HT-29 (cell line): ENCODE results near the gene ZSWIM7. TPM values are rescaled to one million over a fixed set of nuclear protein-coding genes. Genes with fewer than 3 reads are reported as not detected.
"Not testable (repeated sequence)": the region's sequence is repeated elsewhere in the genome, so short reads cannot be mapped to it uniquely, and the experiment has no call there.

Experiments used
- DNase-seq: peaks from one replicate; pipeline ENCODE4 v3.0.0-alpha.2; 2015; ENCODE audit warnings: low spot score
- total RNA-seq: library from RNA; depleted of rRNA; stranded (reverse); fragments of >200 nt; shearing (Covaris generic); gene quantifications from 2 replicates; pipeline ENCODE4 v1.2.3, GENCODE V29; 2014

The ZSWIM7 gene
- total RNA-seq, 1 experiment from 2014 or later: 20.3 TPM

GRCh38 chr17:15957608-15958307 lies 41.7 kb downstream of the ZSWIM7 start:
- no peak for DNase-seq

DNA sequence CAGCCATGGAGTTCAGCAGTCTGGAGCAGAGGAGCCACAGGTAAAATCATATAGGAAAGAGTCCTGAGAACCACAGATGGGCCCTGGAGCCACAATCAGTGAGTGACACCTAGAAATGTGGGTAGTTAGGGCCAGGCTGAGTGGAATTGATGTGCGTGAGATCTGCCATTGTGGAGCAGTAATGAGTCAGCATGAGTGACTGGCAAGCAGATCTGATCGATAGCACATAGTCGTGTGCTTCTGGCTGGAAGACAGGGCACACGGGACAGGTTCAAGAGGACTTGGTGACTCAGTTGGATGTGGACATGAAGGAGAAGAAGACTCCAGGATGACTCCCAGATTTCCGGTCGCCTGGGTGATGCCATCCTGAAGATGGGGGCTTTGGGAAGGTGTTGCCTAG lies 42.3 kb downstream of the ZSWIM7 start:
- no peak for DNase-seq

- no peak for DNase-seq
Observed at GRCh38 chr17:15955793-15956541, 43.5 kb downstream of the ZSWIM7 start.

GRCh38 chr17:15954222-15954621 lies 45.3 kb downstream of the ZSWIM7 start:
- peak; percentile 52 for DNase-seq

GRCh38 chr17:15952916-15953790 lies 46.4 kb downstream of the ZSWIM7 start:
- no peak for DNase-seq

DNA sequence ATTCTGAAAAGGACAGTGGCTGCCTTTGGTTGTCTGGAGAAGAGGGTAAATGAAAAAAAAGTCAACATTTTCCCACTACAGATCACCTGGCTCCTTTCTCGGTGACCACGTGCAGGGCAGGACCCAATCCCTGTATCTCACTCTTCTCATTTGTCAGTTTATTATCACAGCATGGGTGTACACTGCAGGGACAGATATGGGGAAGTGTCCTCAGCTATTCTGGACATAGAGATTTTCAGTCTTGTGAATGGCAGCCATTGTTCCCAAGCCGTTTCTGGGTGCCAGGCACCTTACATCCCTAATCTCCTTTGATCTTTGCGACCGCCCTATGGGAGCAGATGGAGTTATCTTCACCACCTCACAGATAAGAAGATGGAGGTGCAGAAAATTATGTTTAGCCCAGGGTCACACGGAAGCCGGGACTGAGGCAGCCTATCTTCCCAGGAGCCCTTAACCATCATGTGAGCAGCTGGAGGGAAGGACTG lies 47.4 kb downstream of the ZSWIM7 start:
- no peak for DNase-seq

GRCh38 chr17:15951368-15952047 lies 48.0 kb downstream of the ZSWIM7 start:
- DNase-seq: no peak

GRCh38 chr17:15947976-15948752 lies 51.3 kb downstream of the ZSWIM7 start:
- no peak for DNase-seq

GRCh38 chr17:15947271-15947670 lies 52.2 kb downstream of the ZSWIM7 start:
- DNase-seq: no peak

DNA sequence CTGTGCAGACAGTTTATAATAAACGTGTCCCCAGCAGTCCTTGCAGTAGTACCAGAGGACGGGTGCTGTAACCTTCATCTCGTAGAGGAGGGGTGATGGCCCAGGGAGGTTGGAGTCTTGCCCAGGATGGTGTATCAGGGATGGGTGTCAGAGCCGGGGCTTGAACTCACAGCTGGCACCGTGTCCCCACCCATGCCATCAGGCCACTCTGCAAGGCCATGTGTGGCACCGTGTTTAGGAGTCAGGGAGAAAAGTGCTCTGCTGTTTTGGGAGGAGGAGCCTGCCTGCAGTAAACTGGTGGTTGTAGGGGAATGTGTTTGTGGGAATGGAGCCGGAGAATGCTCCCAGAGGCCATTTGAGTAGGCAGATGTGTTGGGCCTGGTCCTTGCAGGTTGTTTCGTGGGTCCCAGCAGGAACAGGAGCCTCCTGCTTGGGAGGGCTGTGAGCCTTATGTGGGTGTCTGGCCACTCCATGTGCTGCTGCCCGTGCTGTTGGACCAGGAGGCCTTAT lies 52.8 kb downstream of the ZSWIM7 start:
- DNase-seq: no peak

DNA sequence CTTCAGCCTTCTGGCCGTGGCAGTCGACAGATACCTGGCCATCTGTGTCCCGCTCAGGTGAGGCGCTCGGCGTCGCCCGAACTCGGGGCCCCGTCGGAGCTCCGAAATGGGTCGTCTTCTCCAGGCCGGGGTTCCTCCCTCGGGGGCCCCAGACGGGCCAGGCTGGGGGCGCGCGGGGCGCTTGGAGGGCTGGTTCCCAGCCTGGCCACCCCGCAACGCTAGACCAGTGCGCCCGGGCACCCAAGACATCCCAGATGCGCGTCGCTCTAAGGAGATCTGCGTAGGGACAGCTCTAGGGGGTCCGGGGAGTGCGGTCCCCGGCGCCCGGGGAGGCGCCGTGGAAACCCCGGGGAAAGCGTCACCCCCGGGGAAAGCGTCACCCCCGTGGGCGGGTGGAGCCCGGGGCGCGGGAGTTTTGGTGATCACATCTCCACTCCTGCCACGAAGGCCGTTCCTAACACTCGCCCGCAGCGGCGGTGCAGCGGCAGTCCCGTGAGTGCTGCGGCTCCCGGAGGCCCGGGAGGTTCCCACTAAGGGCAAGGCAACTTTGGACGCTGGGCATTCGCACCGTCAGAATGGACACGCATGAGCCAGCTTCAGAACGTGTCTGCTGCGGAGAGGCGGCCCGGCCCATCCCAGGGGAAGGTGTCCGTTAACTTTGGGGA lies 53.8 kb downstream of the ZSWIM7 start:
- no peak for DNase-seq

DNA sequence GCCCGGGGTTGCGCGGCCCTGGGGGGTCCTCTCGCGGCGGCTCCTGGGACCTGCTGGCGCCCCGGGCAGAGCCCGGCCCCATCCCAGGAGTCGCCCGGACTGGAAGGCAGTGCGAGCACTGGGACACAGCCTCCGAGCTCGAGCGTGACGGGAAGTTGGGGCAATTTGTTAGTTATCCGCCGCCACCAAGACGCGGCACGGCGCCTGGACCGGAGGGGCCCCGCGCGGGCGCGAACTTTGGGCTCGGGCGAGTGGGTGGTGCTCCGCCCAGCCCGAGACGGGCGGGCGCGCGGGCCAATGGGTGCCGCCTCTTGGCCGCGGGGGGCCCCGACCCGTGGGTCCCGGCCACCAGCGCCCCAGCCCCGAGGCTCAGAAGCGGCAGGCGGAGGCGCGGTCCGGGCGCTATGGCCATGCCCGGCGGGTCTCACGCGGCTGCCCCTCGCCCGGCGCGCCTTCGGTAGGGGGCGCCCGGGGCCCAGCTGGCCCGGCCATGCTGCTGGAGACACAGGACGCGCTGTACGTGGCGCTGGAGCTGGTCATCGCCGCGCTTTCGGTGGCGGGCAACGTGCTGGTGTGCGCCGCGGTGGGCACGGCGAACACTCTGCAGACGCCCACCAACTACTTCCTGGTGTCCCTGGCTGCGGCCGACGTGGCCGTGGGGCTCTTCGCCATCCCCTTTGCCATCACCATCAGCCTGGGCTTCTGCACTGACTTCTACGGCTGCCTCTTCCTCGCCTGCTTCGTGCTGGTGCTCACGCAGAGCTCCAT lies 54.6 kb downstream of the ZSWIM7 start, which contains the start of gene ADORA2B:
Gene ADORA2B (plus strand): TSS at position 372 of the 768 bp plus-strand sequence. CDS start 119 bp downstream, at position 491.
- DNase-seq: peak; percentile 54

DNA sequence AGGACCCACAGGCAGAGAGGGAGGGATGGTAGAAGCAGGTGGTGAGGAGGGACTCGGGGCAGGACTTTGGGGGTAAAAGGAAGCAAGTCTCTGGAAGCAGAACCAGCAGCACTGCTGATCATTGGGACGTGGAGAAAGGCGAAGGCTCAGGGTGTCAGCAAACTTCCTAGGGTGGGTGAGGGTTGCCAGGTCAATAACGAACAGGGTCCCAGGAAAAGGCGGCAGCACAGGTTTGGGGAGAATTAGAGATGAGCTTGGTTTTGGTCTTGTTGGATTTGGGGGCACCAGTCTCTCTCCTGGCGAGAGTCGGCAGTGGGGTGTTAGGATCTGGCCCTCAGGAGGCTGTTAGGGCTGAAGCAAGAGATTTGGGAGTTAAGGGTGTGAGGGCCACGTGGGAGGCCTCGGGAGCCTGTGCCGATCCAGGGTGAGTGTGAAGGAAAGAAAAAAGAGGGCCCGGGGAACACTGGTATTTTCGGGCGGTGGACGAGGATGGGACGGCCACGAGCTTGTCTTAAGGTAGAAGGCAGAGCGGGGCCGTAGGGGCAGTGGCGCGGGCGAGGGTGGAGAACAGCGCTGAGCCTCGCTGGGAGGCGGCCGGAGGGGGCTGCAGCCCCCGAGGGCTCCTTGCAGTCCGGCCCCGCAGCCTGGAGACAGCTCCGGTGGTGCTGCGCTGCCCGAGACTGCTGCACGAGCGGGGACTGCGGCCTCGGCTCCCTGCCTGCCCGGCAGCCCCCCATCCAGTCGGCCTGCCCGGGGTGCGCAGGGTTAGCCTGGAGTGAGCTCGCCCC lies 55.3 kb downstream of the ZSWIM7 start:
- DNase-seq: no peak

DNA sequence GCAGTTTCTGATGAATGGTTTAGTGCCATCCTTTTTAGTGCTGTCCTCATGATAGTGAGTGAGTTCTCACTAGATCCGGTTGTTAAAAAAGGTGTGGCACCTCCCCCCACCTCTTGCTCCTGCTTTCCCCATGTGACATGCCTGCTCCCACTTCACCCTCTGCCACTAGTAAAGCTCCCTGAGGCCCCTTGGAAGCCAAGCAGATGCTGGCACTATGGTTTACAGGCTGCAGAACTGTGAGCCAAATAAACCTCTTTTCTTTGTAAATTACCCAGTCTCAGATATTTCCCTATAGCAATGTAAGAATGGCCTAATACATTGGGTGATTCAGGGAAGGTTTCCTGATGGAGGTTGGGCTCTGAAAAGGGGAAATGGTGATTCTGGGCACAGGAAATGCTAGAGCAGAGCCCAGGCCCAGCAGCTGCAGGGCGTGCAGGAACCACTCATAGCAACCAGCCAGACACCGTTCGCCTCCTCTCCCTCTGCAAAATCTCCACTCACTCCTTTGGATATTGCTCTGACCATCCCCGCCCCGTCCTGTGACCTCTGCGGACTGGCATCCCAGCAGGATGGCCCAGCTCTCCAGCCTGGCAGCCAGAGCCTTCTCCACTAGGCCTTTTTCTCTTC lies 57.2 kb downstream of the ZSWIM7 start:
- no peak for DNase-seq

DNA sequence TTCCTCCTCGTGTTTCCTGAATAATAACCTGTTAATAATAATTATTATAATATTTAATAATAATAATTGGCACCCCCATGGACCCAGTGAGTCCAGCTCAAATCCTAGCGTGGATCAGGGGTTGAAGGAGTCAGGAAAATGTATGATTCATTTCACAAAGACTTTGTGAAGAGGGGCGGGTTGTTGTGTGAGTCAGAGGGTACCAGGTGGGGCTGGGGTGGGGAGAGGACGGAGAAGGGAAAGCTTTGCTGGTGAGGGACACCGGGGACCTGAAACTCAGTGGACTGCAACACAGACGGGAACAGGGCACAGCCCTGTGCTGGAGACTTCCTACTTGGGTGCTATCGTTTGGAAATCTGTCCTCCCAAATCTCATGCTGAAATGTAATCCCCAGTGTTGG lies 57.7 kb downstream of the ZSWIM7 start:
- DNase-seq: no peak

DNA sequence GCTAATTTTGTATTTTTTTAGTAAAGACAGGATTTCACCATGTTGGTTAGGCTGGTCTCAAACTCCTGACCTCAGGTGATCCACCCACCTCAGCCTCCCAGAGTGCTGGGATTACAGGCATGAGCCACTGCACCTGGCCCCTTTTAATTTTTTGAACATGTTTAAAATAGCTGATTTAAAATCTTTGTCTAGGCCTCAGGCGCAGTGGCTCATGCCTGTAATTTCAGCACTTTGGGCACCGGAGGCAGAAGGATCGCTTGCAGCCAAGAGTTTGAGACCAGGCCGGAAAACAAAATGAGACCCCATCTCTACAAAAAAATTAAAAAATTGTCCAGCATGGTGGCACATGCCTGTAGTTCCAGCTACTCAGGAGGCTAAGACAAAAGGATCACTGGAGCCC lies 63.0 kb downstream of the ZSWIM7 start:
- DNase-seq: not testable (repeated sequence)

GRCh38 chr17:15935891-15936290 lies 63.6 kb downstream of the ZSWIM7 start:
- DNase-seq: no peak

DNA sequence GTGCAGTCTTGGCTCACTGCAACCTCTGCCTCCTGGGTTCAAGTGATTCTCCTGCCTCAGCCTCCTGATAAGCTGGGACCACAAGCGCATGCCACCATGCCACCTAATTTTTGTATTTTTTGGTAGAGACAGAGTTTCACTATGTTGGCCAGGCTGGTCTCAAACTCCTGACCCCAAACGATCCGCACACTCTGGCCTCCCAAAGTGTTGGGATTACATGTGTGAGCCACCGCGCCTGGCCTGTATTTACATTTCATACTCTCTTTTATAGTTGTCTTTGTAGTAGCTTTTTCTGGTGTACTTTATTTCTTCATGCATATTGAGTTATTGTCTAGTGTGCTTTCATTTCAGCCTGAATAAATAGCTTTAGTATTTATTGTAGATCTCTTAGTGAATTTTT lies 64.6 kb downstream of the ZSWIM7 start:
- DNase-seq: no peak
